Stimulated activated naive CD8-positive, alpha-beta T cell treated with anti-CD3 and anti-CD28 coated beads, Interleukin-15, Interleukin-2, amounts not matched to agents 100 U/mL and 50 U/mL, for 24 hours (primary cell): Measurements from ENCODE around the gene NDST3.
A peak's percentile ranks its signal among the peaks of the same experiment; 100 is the strongest.

Source experiments
- ATAC-seq: fragments of 150-1000 bp; cut with Tn5 transposase; one replicate; pipeline ENCODE4 v1.10.0; 2021
- DNase-seq: peaks from one replicate; pipeline ENCODE4 v3.0.0; 2021

The NDST3 gene

DNA sequence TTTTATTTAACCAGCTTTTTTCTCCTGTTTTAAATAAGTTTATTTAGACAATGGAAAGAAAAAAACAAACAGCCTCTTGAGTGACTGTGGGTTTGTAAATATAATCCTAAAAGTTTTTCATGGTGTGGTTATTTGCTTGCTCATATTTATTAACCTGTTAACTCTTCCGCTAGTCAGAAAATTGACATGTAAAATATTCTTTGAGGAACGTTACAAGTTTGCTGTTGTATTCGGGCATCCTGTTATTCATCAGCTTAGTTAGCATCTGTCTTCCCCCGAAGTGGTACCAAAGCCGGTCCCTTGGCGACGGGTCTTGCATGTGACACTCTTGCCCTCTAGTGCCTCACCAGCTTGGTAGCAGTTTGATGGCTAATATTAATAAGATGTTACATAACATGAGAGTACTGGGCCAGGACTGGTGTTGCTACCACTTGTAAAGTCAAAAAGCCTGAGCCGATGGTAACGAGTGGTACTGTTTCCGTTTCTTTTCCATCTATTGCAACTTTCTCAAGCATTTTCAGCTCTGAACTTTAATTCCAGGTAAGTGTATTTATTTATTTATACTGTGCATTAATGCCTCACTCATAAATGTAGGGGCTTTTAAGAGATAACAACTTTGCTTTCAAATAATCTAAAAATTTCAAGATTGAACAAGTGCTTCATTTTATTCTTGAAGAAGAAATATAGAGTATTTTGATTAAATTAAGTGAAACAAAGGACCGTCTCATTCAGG lies at the start of gene NDST3:
TSS of gene NDST3 (plus strand) at position 434 of the 733 bp plus-strand sequence. CDS start 19,425 bp downstream, outside the sequence.
- DNase-seq (peak; percentile 8), ATAC-seq (peak; percentile 61)

DNA sequence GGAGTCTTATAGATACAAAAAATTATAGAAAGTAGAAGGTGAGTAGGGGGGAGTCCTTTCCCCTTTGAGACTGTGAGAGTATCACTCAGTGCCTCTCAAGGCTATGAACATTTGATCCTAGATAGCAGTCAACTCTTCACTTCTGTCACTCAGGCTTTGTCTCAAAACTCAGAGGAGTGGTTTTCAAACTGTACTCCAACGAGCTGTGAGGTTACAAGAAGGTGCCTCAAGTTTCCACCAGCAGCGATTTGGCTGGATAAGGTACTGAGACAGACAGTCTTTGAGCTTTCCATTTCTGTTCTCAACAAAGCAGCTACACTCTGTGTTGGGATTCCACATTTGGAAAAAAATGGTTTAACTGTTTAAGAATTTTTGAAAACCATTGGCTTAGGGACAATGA lies 48.0 kb upstream of the NDST3 start:
- no peak for ATAC-seq

DNA sequence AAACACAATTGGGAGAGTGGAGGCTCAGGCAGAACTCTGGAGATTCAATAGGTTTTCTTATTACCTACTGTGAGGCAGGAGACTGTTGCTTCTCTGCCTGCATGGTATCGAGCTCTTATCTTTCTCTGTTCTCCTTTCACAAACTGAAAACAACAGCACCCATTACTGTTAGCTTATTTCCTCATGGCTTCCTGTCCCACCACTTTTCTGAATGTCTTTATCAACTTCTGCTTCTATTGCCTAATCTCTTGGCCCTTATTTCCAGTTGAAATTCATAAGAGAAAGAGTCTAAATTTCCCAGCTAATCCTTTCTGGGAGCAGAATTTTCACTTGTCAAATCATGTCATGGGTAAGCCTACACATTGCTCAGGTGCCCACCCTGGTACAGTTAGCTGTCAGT lies 46.8 kb upstream of the NDST3 start:
- DNase-seq (no peak), ATAC-seq (no peak)

More for the DNA sequence above, 48.0 kb upstream of the NDST3 start:
- no peak for DNase-seq

DNA sequence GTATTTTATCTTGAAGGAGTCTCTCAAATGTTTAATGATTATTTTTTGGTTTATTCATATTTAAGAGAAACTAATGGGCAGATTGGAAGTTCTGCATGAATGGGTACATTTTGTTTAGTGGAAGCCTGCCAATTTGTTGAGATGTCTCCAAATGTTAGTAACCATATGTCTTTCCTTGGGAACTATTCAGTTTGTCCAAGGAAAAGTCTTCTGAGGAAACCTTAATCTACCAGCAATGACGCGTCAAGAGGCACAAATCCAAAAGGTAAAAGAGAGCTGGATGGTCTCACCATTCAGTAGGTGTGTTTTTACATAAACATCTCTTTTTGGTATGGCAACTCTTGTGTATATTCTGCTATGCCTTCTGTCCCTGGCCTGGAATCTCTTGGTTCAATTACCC lies 37.4 kb upstream of the NDST3 start:
- ATAC-seq = no peak
- DNase-seq = no peak

DNA sequence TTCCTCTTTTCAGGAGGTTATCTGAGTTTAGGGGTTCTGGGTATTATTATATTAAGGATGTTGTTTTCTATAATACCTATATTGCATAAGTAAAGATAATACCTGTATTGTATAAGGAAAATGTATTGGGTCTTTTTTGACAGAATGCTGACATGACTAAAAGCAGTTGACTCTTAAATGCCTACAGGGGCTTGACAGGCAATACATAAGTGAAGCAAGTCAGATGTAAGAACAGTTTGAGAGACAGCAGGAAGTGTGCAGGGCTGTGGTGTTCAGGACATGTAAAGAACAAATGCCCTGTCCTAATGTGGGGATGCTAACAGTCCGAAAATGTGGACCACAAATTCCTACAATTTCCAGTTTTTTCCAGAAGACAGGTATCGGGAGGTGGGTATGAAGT lies 30.2 kb upstream of the NDST3 start:
- DNase-seq (no peak), ATAC-seq (no peak)

DNA sequence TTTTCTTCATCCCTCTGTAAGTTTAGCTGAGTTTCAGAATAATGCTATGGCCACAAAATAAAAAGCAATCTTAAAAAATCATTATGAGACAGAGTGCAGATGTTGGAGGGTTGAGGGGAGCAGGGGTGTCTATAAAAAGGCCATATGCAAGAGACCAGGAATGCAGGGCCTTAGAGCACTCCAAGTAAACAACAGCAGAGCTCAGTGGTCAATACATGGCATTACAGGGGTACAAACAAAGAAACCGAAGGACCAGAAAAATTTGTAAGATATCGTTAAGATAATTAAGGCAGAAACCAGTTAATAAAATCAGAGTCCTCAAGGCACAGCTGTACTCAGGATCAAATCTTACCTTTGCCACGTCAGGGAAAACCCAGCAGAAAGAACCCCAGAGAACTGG lies 28.4 kb upstream of the NDST3 start:
- no peak for DNase-seq

DNA sequence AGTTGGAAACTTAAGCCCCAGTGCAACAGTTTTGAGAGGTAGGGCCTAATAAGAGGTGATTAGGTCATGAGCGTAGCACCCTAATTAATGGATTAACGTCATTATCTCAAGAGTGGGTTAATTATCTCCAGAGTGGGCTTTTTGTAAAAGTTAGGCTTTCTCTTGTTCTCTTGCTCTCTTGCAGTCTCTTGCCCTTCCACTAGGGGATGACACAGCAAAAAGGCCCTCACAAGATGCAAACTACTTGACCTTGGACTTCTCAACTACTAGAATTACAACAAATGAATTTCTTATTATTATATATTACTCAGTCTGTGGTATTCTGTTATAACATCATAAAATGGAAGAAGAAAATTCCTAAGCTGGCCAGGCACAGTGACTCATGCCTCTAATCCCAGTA lies 22.1 kb upstream of the NDST3 start:
- no peak for DNase-seq

More for the DNA sequence above, 28.4 kb upstream of the NDST3 start:
- no peak for ATAC-seq

DNA sequence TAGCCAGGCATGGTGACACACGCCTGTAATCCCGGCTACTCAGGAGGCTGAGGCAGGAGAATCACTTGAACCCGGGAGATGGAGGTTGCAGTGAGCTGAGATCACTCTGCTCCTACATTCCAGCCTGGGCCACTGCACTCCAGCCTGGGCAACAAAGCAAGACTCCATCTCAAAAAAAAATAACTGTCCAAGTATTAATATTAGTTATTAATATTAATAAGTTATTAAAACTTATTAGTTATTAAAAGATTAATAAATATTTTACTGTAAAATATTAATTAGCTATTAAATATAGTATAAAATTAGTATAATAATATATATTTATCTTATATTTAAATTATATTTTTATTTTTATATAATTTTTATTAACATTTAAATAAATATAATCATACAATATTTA lies 19.5 kb upstream of the NDST3 start:
- DNase-seq (no peak), ATAC-seq (no peak)

More for the DNA sequence above, 22.1 kb upstream of the NDST3 start:
- no peak for ATAC-seq

DNA sequence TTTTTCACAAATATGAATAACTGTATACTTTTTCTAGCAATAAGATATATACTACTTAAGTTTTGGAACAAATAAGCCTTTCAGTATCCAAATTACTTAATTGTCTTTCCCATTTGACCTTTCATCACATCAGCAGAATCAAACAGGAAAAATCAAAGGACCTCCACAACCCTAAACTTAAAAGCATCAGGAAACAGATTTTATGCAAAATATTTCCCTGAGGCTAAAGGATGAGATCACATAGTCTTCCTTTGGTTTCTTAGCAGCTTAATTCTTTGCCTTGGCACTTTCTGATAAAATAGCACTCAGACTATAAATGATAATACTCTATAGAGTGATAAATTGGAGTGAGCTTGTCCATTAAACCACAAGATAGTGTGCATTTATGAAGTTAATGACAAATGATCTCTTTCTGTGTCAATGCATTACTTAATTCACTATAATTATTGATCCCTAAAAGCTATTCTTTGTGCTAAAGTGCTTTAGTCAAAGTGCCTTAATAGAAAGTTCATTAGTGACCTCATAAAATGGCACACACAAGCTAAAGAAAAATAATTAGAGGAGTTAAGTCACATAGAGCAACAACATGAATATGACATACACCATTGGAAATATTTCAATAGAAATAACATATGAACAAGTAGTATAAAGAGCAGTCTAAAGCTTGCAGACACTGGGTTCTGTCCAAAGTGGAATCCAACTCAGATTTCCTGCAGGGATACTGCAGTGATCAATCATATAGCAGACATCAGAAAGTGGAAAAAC lies 15.7 kb upstream of the NDST3 start:
- ATAC-seq = no peak
- no peak for DNase-seq

DNA sequence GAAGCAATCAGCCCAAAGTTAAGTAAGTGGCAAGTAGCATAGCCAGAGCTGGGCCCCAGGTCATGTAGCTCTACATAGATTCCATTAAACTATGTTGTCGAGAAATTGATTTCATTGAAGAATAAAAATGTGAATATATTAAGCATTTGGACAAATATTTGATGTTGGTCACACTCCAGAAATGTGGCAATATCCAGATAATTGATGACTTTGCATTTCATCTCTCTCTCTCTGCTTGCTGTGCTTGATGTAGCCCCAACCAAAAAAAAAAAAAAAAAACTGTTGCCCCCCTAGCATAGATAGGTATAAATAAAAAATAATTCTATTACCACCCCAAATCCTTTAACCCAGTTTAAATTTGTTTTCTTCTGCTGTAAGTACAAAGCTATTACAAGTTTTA lies 7.5 kb upstream of the NDST3 start:
- DNase-seq = no peak

DNA sequence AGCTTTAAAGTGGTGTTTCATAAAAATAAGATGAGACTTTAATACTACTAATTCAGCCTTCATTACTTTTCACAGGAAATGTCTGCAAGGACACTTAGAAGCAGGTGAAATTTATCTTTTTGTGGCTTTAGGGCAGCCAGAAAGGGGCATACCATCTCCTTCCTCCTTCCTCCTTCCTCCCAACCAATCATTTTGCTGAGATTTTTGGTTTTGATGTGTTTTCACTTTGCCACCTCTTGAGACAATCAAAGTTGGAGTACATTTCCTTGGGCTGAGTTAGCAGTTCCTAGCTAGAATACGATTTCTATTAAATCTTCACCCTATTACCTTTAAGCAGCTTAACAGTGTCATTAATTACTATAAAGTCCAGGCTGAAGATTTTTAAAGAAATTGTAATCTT lies 5.1 kb upstream of the NDST3 start:
- no peak for DNase-seq

More for the DNA sequence above, 7.5 kb upstream of the NDST3 start:
- no peak for ATAC-seq

DNA sequence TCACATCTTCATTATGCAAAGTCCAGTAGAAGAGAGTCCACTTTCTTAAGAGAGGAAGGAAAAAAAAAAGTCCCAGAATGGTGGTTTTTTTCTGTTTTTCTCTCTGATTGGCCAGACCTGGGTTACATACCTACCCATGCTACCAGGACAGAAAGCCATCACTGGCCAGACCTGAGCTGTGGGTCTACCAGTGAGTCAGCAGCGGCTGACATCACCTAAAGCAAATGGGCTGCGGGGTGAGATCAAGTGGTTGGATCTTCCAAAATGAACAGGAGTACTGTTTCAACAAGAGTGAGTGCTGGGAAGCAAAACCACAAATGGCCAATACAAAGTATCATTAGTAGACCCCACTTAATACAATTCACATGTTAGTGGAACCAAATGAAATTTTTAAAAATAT lies 1.6 kb upstream of the NDST3 start:
- DNase-seq (no peak), ATAC-seq (no peak)

More for the DNA sequence above, 5.1 kb upstream of the NDST3 start:
- no peak for ATAC-seq

DNA sequence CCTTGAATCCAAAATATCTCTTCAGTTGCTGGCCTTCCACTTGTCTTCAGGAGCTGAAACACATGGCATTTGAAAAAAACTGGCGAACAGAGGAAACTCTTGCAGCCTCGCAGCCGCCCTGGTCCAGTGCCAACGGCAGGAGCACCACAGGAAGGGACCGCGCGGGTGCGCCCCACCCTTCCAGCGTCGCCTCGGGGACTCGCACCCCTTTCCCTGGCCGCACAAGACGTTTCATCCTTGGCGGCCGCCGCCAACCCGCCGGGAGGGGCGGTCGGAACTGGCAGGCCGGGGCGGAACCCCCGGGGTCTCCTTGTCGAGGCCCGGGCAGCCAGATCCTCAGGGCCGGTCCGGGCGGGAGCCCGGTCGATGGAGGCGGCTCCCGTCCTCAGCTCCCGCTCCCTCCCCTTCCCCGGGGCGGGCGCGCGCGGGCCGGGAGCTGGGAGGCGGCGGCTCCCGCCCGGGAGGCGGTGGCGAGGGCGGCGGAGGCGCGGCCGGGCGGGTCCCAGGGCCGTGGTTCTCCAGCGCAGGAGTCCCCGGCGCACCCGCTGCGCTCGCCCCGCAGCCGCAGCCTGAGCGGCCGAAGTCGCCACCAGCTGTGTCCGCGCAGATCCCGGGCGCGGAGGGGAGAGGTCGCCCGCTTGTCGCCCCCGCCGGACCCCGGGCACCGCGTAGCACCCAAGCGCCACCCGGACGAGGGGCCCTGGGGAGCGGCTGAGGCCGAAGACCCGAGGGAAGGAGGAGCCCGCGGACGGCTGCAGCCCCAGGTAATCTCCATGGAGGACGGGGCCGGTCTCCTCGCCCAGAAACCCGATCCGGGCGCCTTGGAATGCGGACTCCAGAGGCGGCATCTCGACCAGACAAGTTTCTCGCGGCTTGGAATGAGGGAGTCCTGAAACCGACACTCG lies 886 bp upstream of the NDST3 start:
- peak; percentile 5 for DNase-seq

DNA sequence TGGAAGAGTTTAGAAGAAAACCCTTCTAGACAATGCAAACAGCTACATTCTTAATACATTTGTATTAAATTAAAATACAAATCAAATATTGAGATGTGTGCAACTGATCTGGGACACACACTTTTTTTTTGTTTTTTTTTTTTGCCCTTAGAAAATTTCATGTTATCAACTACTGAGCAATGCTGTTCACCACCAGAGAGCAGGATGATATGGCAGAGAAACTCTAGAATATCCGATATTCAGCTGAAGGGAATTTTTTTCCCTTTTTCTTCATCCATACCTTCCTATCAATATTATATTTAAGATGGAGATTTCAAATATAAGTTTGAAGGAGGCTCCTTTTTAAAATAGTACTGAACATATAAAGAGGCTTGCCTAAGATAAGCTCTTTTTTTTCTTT lies 1.0 kb downstream of the NDST3 start:
- DNase-seq (no peak), ATAC-seq (no peak)

More for the DNA sequence above, 886 bp upstream of the NDST3 start:
- peak; percentile 32 for ATAC-seq

DNA sequence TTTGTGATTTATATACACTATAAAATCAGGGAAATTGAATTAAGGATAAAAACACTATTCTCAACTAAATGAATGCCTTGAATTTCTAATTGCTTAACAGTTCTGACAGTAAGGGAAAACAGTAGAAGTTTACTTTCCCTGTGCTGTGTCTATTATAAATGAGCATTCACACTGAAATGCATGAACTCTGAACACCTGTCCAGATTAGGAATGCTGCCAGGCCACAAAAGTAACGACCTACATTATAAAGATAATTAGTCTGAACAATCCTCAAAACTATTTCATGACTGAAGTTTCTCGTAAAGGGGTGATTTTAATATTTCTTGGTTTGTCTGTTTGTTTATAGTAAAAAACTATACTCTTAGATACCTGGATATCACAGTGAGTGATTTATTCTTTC lies 2.0 kb downstream of the NDST3 start:
- DNase-seq (no peak), ATAC-seq (no peak)

DNA sequence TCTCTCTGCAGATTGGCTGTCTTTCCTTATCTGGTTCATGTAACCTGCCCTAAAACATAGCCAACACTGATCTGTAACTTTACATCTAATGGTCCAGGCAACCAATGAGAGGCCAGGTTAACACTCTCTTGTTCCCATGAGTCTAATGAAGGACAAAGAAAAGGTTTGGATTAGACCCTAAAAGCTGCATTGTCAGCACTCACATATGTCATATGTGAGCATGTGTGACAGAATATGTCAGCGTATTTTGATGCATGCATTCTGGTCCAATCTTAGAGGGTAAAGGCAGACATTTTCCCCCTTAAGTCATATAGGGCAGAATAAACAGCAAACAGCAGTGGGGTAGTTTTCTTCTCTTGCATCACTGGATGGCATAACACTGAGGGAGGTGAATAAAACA lies 3.7 kb downstream of the NDST3 start:
- no peak for ATAC-seq
- no peak for DNase-seq

DNA sequence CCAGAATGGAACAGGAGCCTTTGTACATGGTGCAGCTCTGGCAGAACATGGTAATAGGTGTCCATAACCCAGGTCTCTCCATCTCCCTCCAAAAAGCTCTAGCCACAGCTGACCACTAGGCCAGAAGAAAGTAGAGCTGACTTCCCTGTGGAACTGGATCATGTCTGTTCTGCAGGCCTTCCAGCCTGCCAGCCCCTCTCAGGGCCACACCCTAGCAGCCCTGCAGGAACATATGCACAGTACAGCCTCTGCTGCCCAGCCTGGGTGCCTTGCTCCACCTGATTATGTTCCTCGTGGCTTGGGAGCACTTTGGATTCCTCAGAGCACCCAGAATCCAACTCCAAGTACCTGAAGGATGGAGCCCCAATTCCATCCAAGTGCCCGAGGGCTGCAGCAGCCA lies 12.0 kb downstream of the NDST3 start:
- no peak for DNase-seq
- ATAC-seq = no peak

DNA sequence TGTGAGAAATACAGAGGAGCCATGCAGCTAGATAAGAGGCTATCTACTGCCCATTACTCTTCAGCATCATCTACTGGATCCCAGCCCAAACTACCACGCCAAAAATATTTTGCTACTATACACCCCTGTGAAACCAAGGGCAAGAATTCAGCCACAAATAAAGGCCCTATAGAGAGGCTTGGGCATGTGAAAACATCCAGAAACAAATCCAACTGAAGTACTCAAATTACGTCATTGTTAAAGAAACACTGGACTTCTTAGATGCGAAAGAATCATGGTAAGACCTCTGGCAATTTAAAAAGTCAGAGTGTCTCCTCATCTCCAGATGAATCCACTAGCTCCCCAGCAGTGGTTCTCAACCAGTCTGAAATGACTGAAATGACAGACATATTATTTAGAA lies 12.8 kb downstream of the NDST3 start:
- DNase-seq (no peak), ATAC-seq (no peak)

DNA sequence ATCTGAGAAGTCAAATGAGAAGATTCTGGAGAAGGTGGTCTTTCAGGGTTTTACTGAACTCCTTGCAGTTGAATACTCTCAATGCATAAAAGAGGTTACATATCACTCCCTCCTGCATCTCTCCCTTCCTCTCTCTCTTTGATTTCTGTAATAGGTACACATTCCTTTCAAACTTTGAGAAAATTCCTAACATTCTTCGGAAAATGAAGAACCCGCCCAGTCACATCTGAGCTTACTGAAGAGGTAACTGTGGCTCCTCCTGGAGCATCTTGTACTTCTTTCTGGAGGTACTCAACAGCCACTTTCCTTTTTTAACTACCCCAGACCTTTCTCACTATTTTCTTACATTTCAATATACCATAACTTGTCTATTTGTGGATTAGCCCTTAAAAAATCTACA lies 24.7 kb downstream of the NDST3 start:
- no peak for DNase-seq
- ATAC-seq = no peak

DNA sequence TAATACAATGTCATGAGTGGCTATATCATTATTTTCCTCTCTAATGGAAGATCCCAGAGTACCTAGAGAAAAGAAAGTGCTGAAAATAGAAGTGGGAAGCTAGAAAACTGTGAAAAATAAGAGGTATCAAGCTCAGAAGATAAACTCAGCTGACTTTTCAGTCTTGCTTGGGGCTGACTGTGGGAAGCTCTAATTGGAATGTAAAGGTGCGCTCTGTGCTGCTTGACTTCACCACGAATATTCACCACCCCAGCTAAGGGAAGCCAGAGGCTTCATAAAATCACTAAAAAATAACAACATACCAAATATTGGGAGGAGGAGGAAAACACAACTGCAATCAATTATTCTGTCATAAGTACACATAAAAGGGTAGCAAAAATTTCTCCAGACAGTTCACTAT lies 25.1 kb downstream of the NDST3 start:
- no peak for ATAC-seq
- no peak for DNase-seq

DNA sequence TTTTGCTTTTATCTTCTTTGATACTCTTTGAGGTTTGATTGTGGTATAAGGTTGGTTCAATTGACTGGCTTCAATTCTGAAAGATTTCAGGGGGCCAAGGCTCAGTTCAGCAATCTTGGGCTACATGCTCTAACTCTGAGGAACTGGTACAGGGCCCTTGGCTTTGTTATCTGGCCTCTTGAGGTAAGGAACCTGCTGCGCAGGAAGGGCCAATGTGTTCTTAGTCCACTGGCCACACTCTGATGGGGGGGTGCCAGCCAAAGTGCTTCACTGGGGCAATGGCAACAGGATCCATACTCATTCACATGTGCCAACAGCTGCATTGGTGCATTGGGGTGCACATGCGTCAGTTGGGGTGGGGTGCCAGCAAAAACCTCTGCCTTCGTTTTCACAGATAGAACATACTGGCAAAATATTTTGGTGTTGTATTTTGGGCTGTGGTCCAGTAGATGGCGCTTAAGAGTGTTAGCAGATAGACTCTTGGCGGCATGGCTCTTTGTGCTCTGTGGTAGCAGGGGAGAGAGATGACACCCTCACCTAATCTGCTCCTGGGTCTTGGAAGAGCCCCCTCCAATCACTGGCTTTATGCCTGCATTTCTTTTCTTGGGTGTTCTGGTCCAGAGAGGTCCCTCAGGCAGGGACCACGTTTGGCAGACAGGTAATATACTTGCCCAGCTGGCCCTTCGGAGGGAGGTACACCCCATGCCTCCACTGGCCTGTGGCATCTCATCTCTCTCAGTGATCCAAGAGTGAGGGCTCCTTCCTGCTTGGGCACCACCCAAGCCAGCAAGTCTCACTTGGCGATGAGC lies 42.9 kb downstream of the NDST3 start:
- peak; percentile 6 for DNase-seq
- no peak for ATAC-seq

DNA sequence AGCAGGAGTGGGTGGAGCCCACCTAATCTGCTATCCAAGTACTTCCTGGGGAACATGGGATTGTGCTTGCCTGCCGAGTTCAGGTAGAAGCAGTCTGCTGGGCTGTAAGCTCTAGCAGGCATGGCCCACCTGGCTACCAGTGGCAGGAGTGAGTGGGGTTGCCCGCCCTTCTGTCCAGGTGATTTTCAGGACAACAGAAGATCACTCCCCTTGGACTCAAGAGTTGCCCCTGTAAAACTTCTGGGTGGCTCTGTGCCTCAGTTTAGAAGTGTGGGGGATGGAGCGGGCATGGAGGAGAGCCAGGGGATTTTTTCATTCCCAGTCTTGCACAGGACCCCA lies 43.5 kb downstream of the NDST3 start:
- no peak for DNase-seq
- no peak for ATAC-seq
